Measurements from ENCODE around the gene CAB39L.

Gene CAB39L

GRCh38 chr13:49265822-49266221 is 178.0 kb downstream of the CAB39L start:
- peak; percentile 21 for DNase-seq

GRCh38 chr13:49262634-49263033 is 181.2 kb downstream of the CAB39L start:
- DNase-seq = no peak

GRCh38 chr13:49259586-49259985 is 184.3 kb downstream of the CAB39L start:
- DNase-seq = no peak
